ENCODE results near the gene OR13J1.

Gene OR13J1

DNA sequence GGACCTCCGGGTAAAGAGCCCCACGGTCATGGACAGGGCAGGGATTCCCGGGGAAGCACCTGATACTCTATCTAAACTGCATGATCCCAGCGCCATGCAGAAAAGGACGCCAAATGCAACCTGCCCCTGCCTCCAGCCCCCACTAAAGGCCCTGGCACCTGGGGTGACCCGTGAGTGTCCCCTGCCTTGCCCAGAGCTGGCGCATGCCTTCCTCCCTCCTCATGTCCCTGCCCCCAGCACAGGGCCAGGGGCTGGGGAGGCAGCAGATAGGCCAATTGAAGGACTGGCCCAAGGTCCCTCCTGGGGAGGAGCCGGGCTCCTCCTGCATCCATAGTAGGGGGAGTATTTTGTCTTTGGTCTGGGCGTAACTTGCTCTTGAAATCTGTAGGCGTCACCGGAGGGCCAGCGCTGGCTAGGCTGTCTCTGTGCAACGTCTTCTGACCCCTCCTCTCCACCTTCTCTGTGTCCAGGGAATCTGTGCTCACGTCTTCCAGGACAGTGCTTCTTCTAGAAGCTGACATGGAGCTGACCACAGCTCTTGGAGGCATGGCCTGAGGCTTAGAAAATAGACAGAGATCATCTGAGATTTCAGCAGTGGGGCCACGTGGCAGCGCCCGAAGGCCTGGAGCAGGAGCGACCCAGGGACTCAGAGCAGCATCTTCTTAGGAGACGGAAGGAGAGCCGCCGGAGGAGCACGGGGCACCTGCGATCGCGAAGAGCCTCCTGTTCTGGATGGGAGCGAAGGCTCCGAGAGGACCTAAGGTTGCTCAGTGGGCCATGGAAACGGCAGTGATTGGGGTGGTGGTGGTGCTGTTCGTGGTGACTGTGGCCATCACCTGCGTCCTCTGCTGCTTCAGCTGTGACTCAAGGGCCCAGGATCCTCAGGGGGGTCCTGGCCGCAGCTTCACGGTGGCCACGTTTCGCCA lies 39.7 kb upstream of the OR13J1 start:
- Histone ChIP-seq H3K36me3 (ENCODE audit: control insufficient read depth, insufficient read depth, low read length) (no peaks in the 10 kb centered on the region), H3K4me3 (ENCODE audit: low read depth, low read length) (no peak overlapping the region), H3K27me3 (ENCODE audit: control insufficient read depth, insufficient read depth, low read length) (no peaks in the 10 kb centered on the region), H3K9ac (ENCODE audit: low read length) (peak overlapping the region; percentile 27), H3K27ac (ENCODE audit: low read depth, low read length) (no peak overlapping the region; the same call in 1 of the 2 replicates), H3K9me3 (ENCODE audit: control insufficient read depth, insufficient read depth, low read depth, low read length) (peaks cover 3% of the 10 kb centered on the region; the same call in 1 of the 2 replicates), H3K4me1 (ENCODE audit: control insufficient read depth, insufficient read depth, low read length) (peaks cover 52% of the 10 kb centered on the region)

DNA sequence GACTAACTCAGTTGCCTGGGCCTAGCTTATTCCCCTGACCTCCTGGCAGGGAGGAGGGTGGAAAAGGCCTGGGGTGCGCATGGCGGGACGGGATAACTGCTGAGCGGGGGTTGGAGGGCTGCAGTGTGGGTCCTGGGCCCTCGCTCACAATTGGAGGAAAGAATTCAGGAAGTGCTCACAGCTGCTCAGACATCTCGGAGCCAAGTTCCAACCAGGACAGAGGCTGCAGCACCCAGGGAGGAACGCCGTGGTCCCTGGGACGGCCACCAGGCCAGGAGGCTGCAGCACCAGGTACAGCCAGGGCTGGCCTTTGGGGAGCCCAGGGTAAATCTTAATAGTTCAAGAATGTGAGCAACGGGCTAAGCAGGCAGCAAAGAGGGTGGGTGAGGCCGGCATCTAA lies 39.1 kb upstream of the OR13J1 start, which contains the start of gene SPAAR:
Gene SPAAR (plus strand): TSS at position 217 of the 400 bp plus-strand sequence. CDS start 974 bp downstream, outside the sequence.
- H3K9ac ChIP-seq (ENCODE audit: low read length): peak within 1 kb of the TSS; percentile 29
- H3K4me3 ChIP-seq (ENCODE audit: low read depth, low read length): peak within 1 kb of the TSS; percentile 24; the same call in 1 of the 2 replicates

DNA sequence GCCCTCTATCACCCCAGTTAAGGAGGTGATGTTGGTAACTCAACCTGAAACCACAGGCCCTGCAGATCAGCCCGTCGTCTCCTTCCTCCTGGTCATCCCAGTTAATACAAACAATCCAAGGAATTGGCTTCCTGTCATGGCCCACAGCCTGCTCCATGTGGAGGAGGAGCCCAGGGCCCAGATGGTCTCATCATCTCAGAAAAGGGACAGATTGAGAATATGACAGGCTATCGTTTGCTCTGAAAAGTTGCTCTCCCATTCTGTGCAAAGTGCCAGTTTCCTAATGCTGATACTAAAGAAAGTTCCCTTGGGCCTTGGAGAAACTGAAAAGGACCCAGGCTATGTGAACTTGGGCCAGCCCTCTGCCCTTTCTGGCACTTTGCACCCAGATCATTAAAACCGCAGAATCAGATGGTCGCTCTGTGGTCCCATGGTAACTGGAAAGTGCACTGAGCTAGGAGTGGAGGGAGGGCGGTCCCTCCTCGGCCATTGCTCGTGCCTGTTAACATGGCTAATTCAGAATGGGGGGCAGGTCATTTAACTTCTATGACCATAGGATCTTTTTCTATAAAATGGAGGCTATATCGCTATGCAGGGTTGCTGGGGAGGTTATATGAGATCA lies 38.4 kb upstream of the OR13J1 start:
- H3K27me3 ChIP-seq (ENCODE audit: control insufficient read depth, insufficient read depth, low read length): no peaks in the 10 kb centered on the region
- peak overlapping the region; percentile 24; the same call in 1 of the 2 replicates for H3K4me3 ChIP-seq (ENCODE audit: low read depth, low read length)
- H3K9me3 ChIP-seq (ENCODE audit: control insufficient read depth, insufficient read depth, low read depth, low read length): no peaks in the 10 kb centered on the region; the same call in 1 of the 2 replicates
- peaks cover 55% of the 10 kb centered on the region for H3K4me1 ChIP-seq (ENCODE audit: control insufficient read depth, insufficient read depth, low read length)
- H3K36me3 ChIP-seq (ENCODE audit: control insufficient read depth, insufficient read depth, low read length): no peaks in the 10 kb centered on the region
- H3K27ac ChIP-seq (ENCODE audit: low read depth, low read length): no peak overlapping the region; the same call in 1 of the 2 replicates
- peak overlapping the region; percentile 29 for H3K9ac ChIP-seq (ENCODE audit: low read length)

More for the DNA sequence above, 39.1 kb upstream of the OR13J1 start, which contains the start of gene SPAAR:
- Histone ChIP-seq H3K9me3 (ENCODE audit: control insufficient read depth, insufficient read depth, low read depth, low read length) (peaks cover 3% of the 10 kb centered on the region; the same call in 1 of the 2 replicates), H3K4me1 (ENCODE audit: control insufficient read depth, insufficient read depth, low read length) (peaks cover 55% of the 10 kb centered on the region), H3K27me3 (ENCODE audit: control insufficient read depth, insufficient read depth, low read length) (no peaks in the 10 kb centered on the region), H3K36me3 (ENCODE audit: control insufficient read depth, insufficient read depth, low read length) (no peaks in the 10 kb centered on the region), H3K27ac (ENCODE audit: low read depth, low read length) (no peak within 1 kb of the TSS; the same call in 1 of the 2 replicates)

DNA sequence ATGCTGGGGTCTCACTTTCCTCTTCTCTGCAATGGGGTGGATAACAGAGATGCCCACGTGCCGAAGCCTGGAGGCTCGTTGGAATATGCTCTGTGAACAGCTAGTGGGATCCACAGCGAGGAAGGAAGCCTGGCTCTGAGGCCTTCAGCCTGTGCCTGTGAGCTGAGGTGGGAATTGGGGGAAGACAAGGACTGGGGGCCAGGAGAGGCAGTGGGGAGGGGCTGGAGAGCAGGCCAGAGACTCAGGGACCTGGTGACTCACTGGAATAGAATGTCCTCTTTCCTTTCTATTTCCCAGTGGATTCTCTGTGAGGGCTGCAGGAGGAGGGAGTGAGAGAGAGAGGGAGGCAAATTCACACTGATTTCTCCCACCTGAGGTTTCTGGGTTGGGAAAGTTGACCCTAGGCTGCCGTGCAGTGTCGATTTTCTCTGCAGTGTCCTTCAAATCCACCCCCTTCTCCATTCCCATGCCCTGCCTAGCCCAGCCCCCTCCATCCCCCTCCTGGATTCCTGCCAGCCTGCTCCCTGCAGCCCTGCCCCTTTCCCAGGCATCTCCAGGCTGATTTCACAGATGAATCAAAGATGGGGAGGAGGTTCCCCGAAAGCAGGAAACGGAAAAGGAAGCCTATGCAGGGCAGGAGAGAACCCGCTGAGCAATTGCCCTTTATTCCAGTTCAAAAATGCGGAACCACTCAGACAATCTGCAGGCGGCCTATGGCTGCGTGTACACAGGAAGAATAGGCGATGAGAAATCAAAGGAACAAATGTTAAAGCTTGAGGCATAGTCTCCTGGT lies 37.7 kb upstream of the OR13J1 start:
- Histone ChIP-seq H3K27ac (ENCODE audit: low read depth, low read length) (peak overlapping the region; percentile 69; the same call in 1 of the 2 replicates), H3K4me1 (ENCODE audit: control insufficient read depth, insufficient read depth, low read length) (peaks cover 55% of the 10 kb centered on the region), H3K4me3 (ENCODE audit: low read depth, low read length) (peak overlapping the region; percentile 24; the same call in 1 of the 2 replicates), H3K27me3 (ENCODE audit: control insufficient read depth, insufficient read depth, low read length) (no peaks in the 10 kb centered on the region), H3K36me3 (ENCODE audit: control insufficient read depth, insufficient read depth, low read length) (no peaks in the 10 kb centered on the region), H3K9me3 (ENCODE audit: control insufficient read depth, insufficient read depth, low read depth, low read length) (no peaks in the 10 kb centered on the region), H3K9ac (ENCODE audit: low read length) (peak overlapping the region; percentile 50)

DNA sequence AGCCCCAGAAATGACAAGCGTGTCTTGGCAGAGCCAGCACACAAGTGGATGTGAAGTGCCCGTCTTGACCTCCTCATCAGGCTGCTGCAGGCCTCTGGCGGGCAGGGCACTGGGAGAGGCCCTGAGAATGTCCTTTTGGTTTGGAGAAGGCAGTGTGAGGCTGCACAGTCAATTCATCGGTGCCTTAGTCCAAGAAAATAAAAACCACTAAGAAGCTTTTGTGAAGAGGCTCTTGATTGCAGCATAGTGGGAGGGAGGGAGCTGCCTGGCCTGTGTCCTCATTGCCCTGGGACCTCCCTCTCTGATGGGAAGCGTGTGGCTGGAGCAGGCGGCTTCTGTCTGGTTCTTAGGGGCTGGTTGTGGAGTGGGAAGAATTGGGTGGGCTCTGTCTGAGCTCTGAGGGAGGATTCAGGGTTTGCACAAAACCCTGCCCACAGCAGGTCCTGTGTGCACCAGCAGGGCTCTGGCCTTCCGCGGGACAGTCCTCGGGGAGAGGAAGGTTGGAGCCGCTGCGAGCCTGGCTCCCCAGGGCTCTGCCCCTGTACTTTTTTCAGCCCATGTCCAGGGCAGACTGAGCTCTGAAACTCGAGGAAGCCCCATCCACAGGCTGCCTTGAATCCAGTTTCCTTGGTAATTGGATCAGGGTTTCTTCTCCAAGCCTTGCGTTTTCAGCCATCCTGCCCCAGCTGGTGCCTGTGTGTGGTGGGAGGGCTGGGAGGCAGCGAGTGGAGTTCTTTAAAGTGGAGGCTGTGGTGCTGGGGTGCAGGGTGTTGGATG lies 36.9 kb upstream of the OR13J1 start:
- no peaks in the 10 kb centered on the region for H3K9me3 ChIP-seq (ENCODE audit: control insufficient read depth, insufficient read depth, low read depth, low read length)
- no peaks in the 10 kb centered on the region for H3K27me3 ChIP-seq (ENCODE audit: control insufficient read depth, insufficient read depth, low read length)
- H3K4me1 ChIP-seq (ENCODE audit: control insufficient read depth, insufficient read depth, low read length): peaks cover 55% of the 10 kb centered on the region
- H3K4me3 ChIP-seq (ENCODE audit: low read depth, low read length): no peak overlapping the region; the same call in 1 of the 2 replicates
- H3K27ac ChIP-seq (ENCODE audit: low read depth, low read length): peak overlapping the region; percentile 69; the same call in 1 of the 2 replicates
- peak overlapping the region; percentile 50 for H3K9ac ChIP-seq (ENCODE audit: low read length)
- H3K36me3 ChIP-seq (ENCODE audit: control insufficient read depth, insufficient read depth, low read length): no peaks in the 10 kb centered on the region

DNA sequence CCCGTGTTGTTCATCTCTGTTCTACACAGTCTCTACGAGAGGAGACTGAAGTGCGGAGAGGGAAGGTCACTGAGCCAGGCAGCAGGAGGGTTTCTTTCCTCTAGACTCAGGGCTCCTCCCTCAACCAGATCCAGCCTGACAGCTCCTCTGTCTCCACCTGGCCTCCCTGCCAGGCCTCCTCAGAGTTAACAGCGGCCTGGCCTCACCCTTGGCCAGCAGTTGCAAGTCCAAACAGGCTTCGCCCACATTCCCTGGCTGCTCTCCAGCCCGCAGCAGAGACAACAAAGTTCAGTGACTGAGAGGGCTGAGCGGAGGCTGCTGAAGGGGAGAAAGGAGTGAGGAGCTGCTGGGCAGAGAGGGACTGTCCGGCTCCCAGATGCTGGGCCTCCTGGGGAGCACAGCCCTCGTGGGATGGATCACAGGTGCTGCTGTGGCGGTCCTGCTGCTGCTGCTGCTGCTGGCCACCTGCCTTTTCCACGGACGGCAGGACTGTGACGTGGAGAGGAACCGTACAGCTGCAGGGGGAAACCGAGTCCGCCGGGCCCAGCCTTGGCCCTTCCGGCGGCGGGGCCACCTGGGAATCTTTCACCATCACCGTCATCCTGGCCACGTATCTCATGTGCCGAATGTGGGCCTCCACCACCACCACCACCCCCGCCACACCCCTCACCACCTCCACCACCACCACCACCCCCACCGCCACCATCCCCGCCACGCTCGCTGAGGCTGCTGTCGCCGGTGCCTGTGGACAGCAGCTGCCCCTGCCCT lies 35.9 kb upstream of the OR13J1 start, which contains the start of gene HRCT1:
Gene HRCT1 (plus strand): TSS at position 291 of the 768 bp plus-strand sequence. CDS start 86 bp downstream, at position 377.
- Histone ChIP-seq H3K4me3 (ENCODE audit: low read depth, low read length) (no peak within 1 kb of the TSS), H3K27ac (ENCODE audit: low read depth, low read length) (no peak within 1 kb of the TSS; the same call in 1 of the 2 replicates), H3K9ac (ENCODE audit: low read length) (peak within 1 kb of the TSS; percentile 50), H3K9me3 (ENCODE audit: control insufficient read depth, insufficient read depth, low read depth, low read length) (no peaks in the 10 kb centered on the region), H3K27me3 (ENCODE audit: control insufficient read depth, insufficient read depth, low read length) (no peaks in the 10 kb centered on the region), H3K4me1 (ENCODE audit: control insufficient read depth, insufficient read depth, low read length) (peaks cover 55% of the 10 kb centered on the region), H3K36me3 (ENCODE audit: control insufficient read depth, insufficient read depth, low read length) (no peaks in the 10 kb centered on the region)

DNA sequence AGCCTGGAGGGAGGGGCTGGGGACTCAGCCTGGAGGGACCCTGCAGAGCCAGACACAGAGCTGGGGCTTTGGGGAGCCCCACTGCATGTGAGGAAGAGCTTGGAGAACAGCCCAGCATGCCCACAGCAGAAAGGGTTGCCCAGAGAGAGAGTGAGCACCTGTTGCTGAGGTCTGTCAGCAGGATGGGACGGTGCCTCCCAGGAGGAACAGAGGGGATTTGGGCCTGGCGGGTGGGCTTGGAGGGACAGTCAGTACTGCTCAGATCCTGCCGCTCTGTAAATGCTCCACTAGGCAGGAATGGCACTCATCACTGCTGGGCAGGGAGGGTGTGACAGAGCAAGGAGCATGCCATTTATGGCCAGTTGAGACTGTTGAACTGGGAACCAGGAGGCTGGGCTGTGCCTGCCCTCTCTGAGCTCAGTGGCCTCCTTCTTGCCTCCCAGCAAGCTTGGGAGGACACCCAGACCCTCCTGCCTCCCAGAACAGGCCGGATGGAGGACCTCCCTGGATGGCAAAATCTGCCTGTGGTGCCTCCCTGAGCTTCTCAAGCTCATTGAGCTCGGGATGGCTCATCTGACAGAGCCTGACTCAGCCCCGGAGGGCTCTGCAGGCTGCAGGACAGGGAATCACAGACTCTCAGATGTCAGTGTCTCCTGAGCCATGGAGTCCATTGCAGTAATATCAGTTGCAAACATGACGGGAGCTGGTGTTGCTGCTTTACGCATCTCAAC lies 35.0 kb upstream of the OR13J1 start:
- Histone ChIP-seq H3K36me3 (ENCODE audit: control insufficient read depth, insufficient read depth, low read length) (no peaks in the 10 kb centered on the region), H3K4me3 (ENCODE audit: low read depth, low read length) (no peak overlapping the region), H3K4me1 (ENCODE audit: control insufficient read depth, insufficient read depth, low read length) (peaks cover 49% of the 10 kb centered on the region), H3K9ac (ENCODE audit: low read length) (no peak overlapping the region), H3K27me3 (ENCODE audit: control insufficient read depth, insufficient read depth, low read length) (no peaks in the 10 kb centered on the region), H3K27ac (ENCODE audit: low read depth, low read length) (no peak overlapping the region), H3K9me3 (ENCODE audit: control insufficient read depth, insufficient read depth, low read depth, low read length) (no peaks in the 10 kb centered on the region)

DNA sequence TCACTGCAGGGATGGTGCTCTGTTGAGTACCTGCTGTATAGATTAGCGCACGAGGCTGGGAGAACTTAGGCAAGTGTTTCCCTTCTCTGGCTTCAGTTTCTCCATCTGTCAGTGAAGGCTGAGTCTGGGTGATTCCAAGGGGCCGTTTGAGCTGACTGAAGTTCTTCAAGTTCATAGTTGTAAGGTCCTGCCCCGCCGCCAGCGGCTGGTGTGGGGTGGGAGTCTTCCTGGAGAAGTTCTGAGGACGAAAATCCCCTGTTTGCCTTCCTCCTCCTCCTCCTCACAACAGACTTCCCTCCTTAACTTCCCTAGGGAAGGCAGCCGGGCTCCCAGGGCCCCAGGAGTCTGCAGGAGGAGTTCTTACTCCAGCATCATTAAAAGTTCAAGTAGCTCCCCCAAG lies 34.1 kb upstream of the OR13J1 start:
- H3K27me3 ChIP-seq (ENCODE audit: control insufficient read depth, insufficient read depth, low read length): no peaks in the 10 kb centered on the region
- H3K4me3 ChIP-seq (ENCODE audit: low read depth, low read length): no peak overlapping the region
- H3K9ac ChIP-seq (ENCODE audit: low read length): no peak overlapping the region
- no peaks in the 10 kb centered on the region for H3K36me3 ChIP-seq (ENCODE audit: control insufficient read depth, insufficient read depth, low read length)
- H3K4me1 ChIP-seq (ENCODE audit: control insufficient read depth, insufficient read depth, low read length): peaks cover 40% of the 10 kb centered on the region
- H3K9me3 ChIP-seq (ENCODE audit: control insufficient read depth, insufficient read depth, low read depth, low read length): no peaks in the 10 kb centered on the region
- H3K27ac ChIP-seq (ENCODE audit: low read depth, low read length): no peak overlapping the region

DNA sequence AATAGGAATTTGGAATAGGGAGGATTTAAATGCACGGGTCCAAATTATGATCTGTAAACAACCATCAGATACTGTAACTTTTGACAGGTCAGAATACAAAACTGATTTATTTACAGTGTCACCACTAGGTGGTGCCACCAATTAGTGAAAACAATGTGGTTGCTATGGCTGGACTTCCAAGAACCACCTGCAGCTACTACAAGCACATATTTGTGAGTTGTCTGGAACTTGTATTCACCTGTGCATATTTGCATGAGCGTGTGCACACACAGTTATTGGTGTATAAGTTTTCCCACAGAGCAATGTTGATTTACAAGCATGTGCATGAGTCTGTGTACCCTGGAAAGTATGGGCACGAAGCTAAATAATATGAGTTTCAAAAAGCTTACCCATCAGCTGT lies 32.8 kb upstream of the OR13J1 start:
- H3K4me3 ChIP-seq (ENCODE audit: low read depth, low read length): no peak overlapping the region
- peaks cover 27% of the 10 kb centered on the region for H3K4me1 ChIP-seq (ENCODE audit: control insufficient read depth, insufficient read depth, low read length)
- H3K27me3 ChIP-seq (ENCODE audit: control insufficient read depth, insufficient read depth, low read length): no peaks in the 10 kb centered on the region
- H3K9me3 ChIP-seq (ENCODE audit: control insufficient read depth, insufficient read depth, low read depth, low read length): no peaks in the 10 kb centered on the region
- no peak overlapping the region for H3K9ac ChIP-seq (ENCODE audit: low read length)
- no peaks in the 10 kb centered on the region for H3K36me3 ChIP-seq (ENCODE audit: control insufficient read depth, insufficient read depth, low read length)
- no peak overlapping the region for H3K27ac ChIP-seq (ENCODE audit: low read depth, low read length)
